HG03045 (cell line): ENCODE results near the gene VSIG10L2.
"Not testable (repeated sequence)": the region's sequence is repeated elsewhere in the genome, so short reads cannot be mapped to it uniquely, and the experiment has no call there.

Source experiments
- ATAC-seq: cut with Tn5 transposase; IDR thresholded peaks from one replicate; pipeline ENCODE4 v1.9.1; 2021; ENCODE audit warnings: mild to moderate bottlenecking, moderate library complexity; ENCODE audit not compliant: unreplicated experiment

VSIG10L2 gene

DNA sequence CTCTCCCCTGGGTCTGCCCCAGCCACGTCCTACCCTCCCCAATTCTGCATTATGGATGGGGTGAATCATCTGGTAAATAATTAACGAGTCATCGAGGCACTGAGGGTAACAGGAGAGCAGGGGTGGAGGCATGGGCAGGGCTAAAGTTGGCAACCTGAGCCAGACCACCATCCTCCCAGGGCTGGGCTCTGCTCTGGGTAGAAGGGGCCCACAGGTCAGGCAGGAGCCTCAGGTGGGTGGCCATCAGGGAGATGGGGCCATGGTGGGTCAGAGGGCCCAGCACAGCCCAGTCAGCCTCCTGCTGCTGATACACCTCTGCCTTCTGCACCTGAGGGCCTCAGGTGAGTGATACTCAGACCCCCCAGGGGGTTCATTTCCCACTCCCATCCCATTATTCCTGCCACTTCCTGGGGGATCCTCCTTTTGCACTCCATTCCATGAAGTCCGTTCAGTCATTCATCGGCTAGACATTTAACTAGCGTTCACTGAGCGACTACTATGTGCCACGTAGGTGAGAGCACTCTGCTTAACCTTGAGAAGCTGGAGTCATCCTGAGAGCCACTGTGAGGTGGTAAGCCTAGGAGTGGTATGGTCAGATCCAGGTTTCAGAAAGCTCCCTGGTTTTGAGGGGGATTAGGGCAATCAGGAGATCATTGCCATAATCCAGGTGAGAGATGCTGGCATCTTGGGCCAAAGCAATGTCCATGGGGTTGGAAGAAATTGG is at the start of gene VSIG10L2:
VSIG10L2 (plus strand) TSS at position 248 of the 724 bp plus-strand sequence; CDS start at position 260, 12 bp downstream.
- ATAC-seq: no peak

DNA sequence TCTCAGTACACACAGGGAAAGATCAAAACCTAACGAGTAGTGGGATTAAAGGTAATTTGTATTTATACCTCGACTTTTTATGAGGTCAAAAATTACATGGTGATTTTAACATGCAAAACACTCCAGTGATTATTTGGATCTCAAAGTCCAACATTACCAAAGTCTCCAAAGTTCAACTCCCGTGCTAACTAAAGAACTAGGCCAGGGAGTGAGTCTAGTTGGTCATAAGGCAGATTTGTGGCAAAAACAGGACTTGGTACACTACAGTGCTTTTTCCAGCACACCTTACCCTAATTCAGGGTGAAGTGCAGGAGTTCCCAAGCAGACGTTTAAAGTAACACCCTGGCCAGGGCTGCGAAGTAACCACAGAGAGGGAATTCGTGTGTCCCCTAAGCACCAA is 44.0 kb upstream of the VSIG10L2 start:
- ATAC-seq: no peak

DNA sequence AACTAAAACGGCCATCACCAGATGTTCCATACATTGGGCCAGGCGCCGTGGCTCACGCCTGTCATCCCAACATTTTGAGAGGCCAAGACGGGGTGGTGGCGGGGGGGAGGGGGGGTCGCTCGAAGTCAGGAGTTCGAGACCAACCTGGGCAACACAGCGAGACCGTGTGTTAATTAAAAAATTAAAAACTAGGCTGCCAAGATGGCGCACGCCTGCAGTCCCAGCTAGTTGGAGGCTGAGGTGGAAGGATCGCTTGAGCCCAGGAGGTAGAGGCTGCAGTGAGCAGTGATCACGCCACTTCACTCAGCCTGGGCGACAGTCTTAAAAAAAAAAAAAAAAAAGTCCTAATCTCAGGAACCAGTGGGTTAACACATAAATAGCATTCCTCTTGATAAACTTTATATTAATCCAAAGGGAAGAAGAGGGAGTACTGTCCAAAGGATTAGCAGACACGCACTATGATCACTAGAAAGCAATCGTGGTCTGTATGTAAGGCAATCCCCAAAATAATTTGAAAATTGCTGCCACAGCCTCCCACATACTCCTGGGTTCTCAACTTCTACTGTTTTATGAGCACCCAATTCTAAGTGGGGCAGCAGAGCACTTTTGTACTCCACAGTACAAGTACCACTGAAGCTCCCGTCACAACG is 43.4 kb upstream of the VSIG10L2 start:
- no peak for ATAC-seq

DNA sequence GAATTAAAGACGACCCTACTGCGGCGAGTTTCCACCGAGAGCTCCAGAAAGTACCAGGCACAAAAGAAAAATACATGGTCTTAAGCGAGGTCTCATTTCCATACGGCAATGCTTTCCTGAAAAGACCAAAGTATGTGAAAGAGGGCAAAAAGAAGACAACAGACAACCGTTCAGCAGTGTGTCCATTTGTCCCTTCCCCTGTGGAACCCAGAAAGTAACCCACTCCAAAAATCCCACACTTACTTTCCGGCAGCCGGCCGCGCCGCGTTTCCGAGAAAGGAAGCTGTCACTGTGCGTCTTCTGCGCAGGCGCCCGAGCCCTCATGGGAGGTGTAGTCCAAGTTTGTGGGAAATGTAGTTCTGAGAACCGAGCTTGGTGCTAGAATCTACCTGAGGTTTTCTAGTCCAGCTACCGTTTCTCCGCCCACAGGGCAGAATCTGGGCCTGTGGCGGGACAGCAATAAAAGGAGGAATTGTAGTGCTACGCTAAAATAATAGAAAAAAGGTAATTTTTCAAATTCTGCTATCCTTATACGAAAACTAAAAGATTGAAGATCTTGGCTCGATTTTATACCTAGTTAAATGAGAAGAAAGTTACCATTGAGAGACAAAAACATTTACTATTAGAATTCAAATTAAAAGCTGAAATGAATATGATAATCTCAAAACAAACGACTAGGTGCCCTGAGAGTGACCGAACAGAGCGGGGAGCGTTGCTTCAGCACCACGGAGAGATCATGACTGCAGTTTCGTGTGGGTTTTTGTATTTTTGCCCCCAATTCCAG is 42.7 kb upstream of the VSIG10L2 start, which contains the start of gene PUS3:
PUS3 (minus strand) TSS at position 280 of the 784 bp plus-strand sequence. CDS start 6,922 bp downstream, outside the sequence.
- peak; percentile 90 for ATAC-seq

DNA sequence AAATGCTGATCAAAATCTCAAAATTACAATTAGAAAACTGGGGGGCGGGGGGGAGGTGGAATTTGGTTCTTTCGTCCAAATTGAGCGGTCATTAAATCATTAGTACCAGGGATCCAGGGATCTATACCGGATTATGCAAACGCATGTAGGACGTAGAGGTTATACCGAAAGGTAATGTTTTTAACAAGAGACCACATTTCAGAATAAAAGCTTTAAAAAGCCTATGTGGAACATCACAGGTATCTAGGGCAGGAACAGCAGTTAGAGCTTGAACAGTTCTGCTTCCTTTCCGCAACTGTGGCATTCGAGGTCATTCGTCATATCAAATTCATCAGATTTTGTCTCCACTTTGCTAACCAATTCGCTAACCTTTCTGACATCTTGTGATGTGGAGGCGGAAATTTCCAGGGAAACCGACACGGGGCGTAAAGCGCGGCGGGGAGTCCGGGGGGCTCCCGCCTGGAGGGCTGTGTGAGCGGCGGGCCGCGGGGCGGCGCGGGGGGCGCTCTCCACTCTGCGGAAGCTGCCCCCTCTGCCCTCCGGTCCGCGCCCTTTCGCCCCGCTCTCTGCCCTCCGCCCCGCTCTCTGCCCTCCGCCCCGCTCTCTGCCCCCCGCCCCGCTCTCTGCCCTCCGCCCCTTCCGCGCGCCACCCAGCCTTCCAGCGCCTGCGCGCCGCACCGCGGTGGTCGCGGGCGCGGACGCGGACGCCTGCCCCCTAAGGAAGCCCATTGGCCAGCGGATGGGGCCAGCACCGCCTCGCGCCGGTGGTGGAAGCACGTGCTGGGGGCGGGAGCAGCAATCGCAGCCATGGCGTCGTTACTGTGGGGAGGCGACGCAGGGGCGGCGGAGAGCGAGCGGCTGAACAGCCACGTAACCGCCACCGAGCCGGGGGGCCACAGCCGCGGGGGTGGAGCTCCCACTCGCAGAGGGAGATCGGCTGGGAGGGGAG is 41.9 kb upstream of the VSIG10L2 start, which contains the start of gene DDX25:
DDX25 (plus strand) TSS at position 798 of the 949 bp plus-strand sequence; CDS start at position 808, 10 bp downstream.
- no peak for ATAC-seq

DNA sequence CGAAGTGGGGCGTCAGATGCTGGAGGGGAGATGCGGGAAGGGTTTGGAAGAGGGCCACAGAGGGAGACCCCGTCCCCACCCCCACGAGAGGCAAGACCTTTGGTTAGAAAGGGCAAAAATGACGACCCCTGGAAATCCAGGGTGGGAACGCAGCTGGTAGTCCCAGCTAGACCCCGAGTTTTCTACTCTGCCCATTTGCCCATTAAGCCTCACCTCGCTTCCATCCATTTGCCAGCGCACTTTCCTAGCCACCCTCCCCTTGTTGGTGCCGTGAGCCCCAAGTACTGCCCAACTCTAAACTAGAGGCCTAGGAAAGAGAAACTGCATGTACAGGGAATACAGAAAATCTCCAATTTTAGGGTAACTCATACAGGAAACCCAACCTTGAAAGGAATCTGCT is 41.2 kb upstream of the VSIG10L2 start:
- no peak for ATAC-seq

DNA sequence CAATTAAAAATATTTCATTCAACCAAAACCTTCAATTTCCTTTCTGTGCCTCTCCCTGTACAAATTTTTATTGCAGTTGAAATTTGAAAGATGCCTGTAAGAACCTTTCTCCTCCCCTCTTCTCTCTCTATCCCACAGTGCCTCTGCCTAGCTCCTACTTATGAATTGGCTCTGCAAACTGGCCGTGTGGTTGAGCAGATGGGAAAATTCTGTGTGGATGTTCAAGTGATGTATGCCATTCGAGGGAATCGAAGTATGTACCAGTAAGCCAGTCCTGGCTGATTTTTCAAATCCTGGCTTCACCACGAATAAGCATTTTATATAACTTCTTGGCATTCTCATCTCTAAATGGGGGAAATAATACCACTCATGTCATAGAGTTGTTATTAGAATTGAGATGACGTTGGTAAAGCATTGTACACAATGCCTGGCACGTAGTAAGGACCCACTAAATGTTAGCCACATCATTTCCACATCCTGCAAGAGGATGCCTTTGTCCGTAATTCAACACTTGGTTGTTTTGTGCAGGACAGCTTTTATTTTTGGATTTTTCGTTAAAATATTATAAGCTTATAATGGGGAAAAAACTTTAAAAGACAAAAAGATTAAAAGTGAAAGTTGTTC is 35.5 kb upstream of the VSIG10L2 start:
- no peak for ATAC-seq

DNA sequence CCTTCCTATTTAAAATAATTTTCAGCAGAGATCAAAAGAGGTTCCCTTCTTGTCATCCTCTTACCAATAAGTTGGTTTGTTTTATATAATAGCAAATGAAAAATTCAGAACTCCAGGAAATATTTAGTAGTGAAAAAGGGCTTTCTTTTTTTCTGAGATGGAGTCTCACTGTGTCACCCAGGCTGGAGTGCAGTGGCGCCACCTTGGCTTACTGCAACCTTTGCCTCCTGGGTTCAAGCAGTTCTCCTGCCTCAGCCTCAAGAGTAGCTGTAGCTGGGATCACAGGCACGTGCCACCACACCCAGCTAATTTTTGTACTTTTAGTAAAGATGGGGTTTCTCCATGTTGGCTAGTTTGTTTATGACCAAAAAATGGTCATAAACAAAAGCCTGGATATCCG is 31.2 kb upstream of the VSIG10L2 start:
- not testable (repeated sequence) for ATAC-seq

DNA sequence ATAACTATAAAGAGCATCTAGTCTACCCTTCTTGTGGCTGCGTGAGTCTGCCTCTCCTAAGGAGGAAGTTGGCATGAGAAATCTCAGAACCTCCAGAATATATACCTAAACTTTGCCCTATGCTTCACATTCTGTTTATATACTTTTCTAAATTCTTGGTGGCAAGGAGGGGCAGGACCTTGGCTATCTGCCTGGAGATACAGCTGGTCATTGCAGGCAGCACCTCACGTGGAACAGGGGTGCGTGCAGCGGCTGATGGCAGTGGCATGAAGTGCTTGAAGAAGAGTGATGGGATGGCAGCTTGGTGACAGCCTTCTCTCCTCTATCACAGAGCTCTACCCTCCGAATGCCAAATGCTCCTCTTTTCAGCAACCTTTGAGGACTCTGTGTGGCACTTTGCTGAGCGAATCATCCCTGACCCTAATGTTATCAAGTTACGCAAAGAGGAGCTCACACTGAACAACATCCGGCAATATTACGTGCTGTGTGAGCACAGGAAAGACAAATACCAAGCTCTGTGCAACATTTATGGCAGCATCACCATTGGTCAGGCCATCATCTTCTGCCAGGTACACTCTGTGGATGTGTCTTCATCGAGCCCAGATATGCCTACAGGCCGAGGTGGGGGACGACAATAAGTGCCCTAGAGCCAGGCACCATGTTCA is 29.0 kb upstream of the VSIG10L2 start:
- ATAC-seq: no peak

DNA sequence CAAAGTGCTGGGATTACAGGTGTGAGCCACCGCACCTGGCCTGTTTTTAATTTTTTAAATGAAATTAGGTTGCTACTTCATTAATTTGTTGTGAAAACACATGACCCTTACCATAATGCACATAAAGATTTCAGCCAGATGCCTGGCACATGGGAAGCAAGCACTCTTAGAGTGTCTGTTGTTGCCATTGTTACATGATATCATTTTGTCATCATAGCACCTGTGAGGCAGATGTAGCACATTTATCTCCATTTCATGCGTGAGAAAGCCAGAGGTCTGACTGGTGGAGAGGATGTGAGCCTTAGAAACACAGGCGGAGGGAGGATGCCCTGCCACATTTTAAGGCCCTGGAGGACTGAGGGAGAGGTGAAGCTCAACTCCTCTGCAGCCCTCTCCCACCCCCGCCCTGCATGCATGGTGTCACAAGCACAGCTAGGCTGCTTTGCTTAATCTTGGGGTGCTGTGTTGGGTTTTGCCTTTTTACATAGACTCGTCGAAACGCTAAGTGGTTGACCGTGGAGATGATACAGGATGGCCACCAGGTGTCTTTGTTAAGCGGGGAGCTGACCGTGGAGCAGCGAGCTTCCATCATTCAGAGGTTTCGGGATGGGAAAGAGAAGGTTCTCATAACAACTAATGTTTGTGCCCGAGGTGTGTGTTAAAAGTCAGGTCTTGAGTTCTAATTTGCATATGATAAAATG is 27.6 kb upstream of the VSIG10L2 start:
- ATAC-seq: no peak

DNA sequence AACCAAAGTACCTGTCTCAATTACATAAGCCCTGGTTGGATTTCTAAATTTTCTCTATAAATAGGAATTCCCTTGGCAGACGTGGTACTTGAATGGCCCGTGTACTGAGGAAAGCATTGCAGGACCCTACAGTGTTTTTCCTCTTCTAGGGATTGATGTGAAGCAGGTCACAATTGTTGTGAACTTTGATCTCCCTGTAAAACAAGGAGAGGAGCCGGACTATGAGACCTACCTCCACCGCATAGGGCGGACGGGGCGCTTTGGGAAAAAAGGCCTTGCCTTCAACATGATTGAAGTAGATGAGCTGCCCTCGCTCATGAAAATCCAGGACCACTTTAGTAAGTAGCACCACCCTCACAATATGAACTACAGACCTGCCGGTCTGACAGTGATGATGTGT is 24.8 kb upstream of the VSIG10L2 start:
- ATAC-seq: no peak

DNA sequence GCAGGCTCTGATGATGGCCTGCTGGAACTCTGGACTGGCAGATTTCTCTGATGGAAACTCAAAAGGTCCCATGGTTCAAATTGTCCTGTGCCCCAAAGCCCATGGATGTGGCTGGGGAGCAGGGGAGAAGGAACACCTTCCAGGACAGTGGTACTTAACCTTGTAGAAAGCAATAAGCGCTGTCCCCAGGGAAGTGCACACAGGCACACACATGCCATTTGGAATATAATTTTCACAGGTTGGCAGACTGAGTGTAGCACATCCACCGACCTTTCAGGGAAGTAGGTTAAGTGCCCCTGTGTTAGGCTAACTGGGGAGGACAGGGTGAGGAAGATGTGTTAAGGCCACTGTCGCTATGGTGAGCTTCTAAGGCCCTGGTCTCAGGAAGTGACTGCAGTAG is 23.7 kb upstream of the VSIG10L2 start:
- no peak for ATAC-seq

DNA sequence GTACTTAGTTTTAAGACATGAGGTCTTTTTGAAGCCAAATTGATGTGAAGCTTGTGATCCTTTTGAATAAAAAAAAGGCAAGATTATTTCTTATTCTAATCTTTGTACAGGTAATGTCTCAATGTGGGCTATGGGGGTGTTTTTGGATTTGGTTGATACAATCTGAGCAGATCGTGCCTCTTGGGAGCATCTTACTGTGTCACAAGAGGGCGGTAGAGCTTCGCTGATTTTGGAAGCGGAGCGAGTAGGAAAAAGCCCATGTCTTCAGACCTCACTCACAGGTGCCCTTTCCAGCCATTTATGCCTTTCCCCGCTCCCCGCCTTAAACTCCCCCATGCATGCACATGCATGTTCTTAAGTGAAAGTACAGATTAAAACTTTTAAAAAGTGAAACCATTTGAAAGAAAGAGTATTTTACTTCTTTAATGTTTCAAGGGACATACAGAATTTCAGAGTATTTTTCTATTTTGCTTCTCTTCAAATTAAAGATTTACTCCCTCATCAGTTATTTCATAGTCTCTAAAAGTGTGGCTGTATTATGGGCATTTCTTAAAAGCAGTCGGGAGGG is 22.7 kb upstream of the VSIG10L2 start:
- no peak for ATAC-seq

DNA sequence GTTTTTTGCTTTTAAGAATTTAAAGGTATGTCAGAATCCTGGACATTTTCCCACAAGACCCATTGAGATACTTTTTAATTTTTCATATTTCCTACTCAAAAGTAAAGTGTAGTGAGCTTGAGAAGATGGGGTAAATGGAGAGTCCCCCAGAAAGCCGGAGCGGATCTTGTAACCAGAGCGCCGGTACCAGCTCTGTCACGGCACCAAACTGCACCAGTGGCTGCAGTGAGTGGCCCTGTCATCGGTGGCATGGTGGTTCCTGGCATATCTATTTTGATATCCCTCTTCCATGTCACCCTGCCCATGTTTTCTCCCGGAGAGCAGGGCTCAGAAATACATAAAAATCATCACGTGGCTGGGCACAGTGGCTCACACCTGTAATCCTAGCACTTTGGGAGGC is 22.2 kb upstream of the VSIG10L2 start:
- no peak for ATAC-seq

DNA sequence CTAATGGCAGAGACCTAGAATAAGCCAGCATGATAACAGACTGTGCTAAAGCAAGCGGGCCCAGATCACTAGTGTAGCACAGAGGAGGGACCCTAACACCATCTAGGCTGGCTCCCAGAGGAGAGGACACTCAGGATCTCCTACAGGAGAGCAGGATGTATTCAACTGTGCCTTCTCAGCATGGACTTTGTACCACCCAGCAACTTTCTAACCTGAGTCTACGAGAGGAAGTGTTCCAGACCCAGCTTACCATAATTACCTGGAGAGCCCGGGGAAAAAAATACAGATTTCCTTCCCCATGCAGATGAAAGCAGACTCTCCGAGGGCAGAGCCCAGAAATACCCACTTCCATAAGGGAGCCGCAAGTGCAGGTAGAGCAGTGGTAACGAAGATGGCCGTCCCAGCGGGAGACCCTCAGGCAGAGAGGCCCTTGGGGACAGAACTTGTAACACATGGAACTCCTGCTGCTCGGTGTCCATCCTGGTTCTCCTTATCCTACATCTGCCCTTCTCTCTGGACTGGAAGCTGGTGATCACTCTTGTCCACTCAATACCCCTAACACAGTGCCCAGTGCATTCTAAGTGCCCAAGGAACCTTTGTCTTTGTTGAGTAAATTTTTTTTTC is 21.3 kb upstream of the VSIG10L2 start:
- no peak for ATAC-seq

DNA sequence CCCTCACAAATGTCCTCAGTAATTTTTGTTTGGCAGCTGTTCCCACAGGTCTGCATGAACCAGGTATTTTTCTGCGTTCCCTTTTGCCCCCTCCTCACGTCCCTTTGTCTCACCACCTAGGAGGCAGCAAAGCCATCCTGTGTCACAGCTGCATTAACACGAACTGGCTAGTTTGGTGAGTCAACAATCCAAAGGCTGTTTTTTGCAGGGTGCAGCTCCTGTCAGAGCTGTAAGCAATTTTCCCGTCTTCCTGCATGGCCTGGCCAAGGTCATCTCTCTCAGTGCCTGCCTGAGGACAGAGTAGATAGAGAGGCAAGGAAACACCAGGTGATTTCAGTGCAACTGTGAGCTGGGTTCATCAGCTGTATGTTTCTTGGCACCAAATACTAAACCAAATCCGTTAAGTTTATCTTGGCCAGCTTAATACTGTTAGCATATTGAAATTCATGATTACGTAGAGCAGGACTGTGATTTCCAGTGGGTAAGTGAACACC is 20.6 kb upstream of the VSIG10L2 start:
- ATAC-seq: no peak

DNA sequence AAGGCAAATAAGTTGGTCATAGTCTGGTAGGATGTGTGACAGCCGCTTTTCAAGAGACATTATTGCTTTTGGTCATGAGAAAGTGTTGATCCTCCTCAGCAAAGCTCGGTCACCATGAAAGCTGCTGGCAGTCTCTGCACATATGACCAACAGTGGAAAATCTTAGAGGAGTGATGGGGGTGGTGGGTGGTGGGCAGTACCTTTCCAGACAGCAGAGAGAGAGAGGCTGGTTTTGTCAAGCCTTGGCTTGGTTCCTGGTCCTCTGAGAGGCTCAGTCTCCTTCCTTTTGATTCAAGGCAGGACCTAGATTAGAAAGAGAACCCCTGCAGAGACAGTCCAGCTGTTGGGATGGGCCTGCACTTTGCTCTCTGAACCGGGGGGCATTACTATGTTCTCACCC is 20.0 kb upstream of the VSIG10L2 start:
- ATAC-seq: no peak

DNA sequence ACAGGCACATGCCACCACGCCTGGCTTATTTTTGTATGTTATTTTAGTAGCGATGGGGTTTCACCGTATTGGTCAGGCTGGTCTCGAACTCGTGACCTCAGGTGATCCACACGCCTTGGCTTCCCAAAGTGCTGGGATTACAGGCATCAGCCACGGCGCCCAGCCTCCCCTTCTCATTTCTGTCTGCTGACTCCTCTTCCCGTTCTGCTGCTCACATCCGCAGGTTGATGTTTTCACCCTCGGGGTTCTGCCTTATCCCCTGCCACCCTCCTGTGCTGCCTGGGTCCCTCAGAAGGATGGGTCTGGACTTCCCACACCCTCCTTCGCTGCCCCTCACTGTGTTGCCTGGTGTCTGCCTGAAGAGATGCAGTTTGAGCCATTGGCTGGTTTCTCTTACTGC is 19.2 kb upstream of the VSIG10L2 start:
- no peak for ATAC-seq
